PC-9 (cell line): Measurements from ENCODE around the gene ZNF570. TPM values are rescaled to one million over a fixed set of nuclear protein-coding genes. Genes with fewer than 3 reads are reported as not detected.
A peak's percentile ranks its signal among the peaks of the same experiment; 100 is the strongest.

ENCODE experiments used
- BruUV-seq: library from RNA; stranded (reverse); fragments of 400-500 nt; replicated peaks from 2 replicates; lab custom pipeline; 2021; lab: Mats Ljungman, UMichigan
- CTCF ChIA-PET: fragments of 300-600 bp; sonication (Branson Sonifier 250); formaldehyde crosslinking; loops from one replicate; lab custom pipeline; 2022; ENCODE audit warnings: antibody characterized with exemption; lab: Charles Lee
- POLR2A ChIA-PET: fragments of 300-600 bp; sonication (Branson Sonifier 250); formaldehyde crosslinking; loops from one replicate; lab custom pipeline; 2022; ENCODE audit warnings: antibody characterized with exemption; ENCODE audit not compliant: unreplicated experiment; lab: Charles Lee
- DNase-seq, 2 experiments: peaks; one replicate each; pipeline versions ENCODE4 v3.0.0 to v3.0.0-alpha.2; 2015 to 2022; ENCODE audit warnings: mixed read lengths in 1 of 2
- H2AFZ ChIP-seq: fragments of 200-600 bp; sonication (generic); 2 replicates; pipeline ENCODE4 v1.8.1; 2017; ENCODE audit warnings: antibody characterized with exemption
- H3F3A ChIP-seq: fragments of 200-600 bp; sonication (generic); 2 replicates; pipeline ENCODE4 v1.8.1; 2017; ENCODE audit warnings: antibody characterized with exemption, mild to moderate bottlenecking, low read depth; ENCODE audit not compliant: insufficient read depth
- H3K27ac ChIP-seq: fragments of 200-600 bp; sonication (generic); 2 replicates; pipeline ENCODE4 v1.6.1; 2016; ENCODE audit warnings: mixed run types
- H3K27me3 ChIP-seq: fragments of 200-600 bp; sonication (generic); 2 replicates; pipeline ENCODE4 v1.6.1; 2016; ENCODE audit warnings: low read depth, mixed run types; ENCODE audit not compliant: insufficient read depth
- H3K36me3 ChIP-seq: fragments of 200-600 bp; sonication (generic); 2 replicates; pipeline ENCODE4 v1.6.1; 2016; ENCODE audit warnings: low read depth, mixed run types
- H3K4me1 ChIP-seq: fragments of 200-600 bp; sonication (generic); replicated peaks from 2 replicates; pipeline ENCODE4 v1.6.1; 2016; ENCODE audit warnings: mixed run types; ENCODE audit not compliant: insufficient read depth
- H3K4me2 ChIP-seq: fragments of 200-600 bp; sonication (generic); 2 replicates; pipeline ENCODE4 v1.6.1; 2017; ENCODE audit warnings: mixed run types
- H3K4me3 ChIP-seq: fragments of 200-600 bp; sonication (generic); 2 replicates; pipeline ENCODE4 v1.6.1; 2016; ENCODE audit warnings: mixed run types
- H3K79me2 ChIP-seq: fragments of 200-600 bp; sonication (generic); 2 replicates; pipeline ENCODE4 v1.6.1; 2017; ENCODE audit warnings: low read depth, mixed run types
- H3K9me2 ChIP-seq: fragments of 200-600 bp; sonication (generic); 2 replicates; pipeline ENCODE4 v1.8.1; 2017; ENCODE audit warnings: mild to moderate bottlenecking; ENCODE audit not compliant: insufficient read depth
- H3K9me3 ChIP-seq: fragments of 200-600 bp; sonication (generic); 2 replicates; pipeline ENCODE4 v1.8.1; 2016; ENCODE audit warnings: low read depth; ENCODE audit not compliant: insufficient read depth
- H4K20me1 ChIP-seq: fragments of 200-600 bp; sonication (generic); 2 replicates; pipeline ENCODE4 v1.8.1; 2017; ENCODE audit not compliant: insufficient read depth
- EZH2 ChIP-seq: fragments of 200-600 bp; sonication (generic); IDR thresholded peaks from 2 replicates; pipeline ENCODE4 v1.8.0; 2017; ENCODE audit warnings: antibody characterized with exemption, low read depth
- intact Hi-C: fragments of 100-400 bp; cut with micrococcal nuclease; formaldehyde crosslinking; loops from one replicate; pipeline ENCODE4 v1.10.0; 2022; ENCODE audit not compliant: unreplicated experiment
- total RNA-seq: library from RNA; stranded (reverse); gene quantifications from 2 replicates; pipeline ENCODE4 v1.2.3, GENCODE V29; 2021
- TF ChIP-seq, protein P1 (sequence below): fragments of 200-600 bp; sonication (generic); conservative IDR thresholded peaks from 2 replicates; pipeline ENCODE4 v1.6.1; 2017; ENCODE audit warnings: mixed run types, antibody characterized with exemption, mild to moderate bottlenecking, moderate library complexity

ZNF570 gene
- total RNA-seq, 1 experiment from 2014 or later, result 3.6 TPM

DNA sequence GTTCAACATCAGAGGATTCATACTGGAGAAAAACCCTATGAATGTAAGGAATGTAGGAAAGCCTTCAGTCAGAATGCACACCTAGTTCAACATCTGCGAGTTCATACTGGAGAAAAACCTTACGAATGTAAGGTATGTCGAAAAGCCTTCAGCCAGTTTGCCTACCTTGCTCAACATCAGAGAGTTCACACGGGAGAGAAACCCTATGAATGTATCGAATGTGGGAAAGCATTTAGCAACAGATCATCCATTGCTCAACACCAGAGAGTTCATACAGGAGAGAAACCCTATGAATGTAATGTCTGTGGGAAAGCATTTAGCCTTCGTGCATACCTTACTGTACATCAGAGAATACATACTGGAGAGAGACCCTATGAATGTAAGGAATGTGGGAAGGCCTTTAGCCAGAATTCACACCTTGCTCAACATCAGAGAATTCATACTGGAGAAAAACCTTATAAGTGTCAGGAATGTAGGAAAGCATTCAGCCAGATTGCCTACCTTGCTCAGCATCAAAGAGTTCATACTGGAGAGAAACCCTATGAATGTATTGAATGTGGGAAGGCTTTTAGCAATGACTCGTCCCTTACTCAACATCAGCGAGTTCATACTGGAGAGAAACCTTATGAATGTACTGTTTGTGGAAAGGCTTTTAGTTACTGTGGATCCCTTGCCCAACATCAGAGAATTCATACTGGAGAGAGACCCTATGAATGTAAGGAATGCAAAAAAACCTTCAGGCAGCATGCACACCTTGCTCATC is 15.4 kb downstream of the ZNF570 start:
- ChIA-PET POLR2A (no interaction called here), CTCF (no interaction called here)
- Histone ChIP-seq H3K27ac (no peak overlapping the region), H3K36me3 (peaks cover 14% of the 10 kb centered on the region; the same call in 1 of the 2 replicates), H3K9me2 (no peaks in the 10 kb centered on the region), H3F3A (no peaks in the 10 kb centered on the region), H3K4me1 (no peaks in the 10 kb centered on the region), H3K79me2 (no peaks in the 10 kb centered on the region), H3K9me3 (peaks cover 70% of the 10 kb centered on the region), H3K4me3 (no peak overlapping the region), H4K20me1 (no peaks in the 10 kb centered on the region), H2AFZ (no peak overlapping the region), H3K27me3 (no peaks in the 10 kb centered on the region), H3K4me2 (no peak overlapping the region)
- no peak for TF ChIP-seq EZH2
- TF ChIP-seq, protein P1, sequence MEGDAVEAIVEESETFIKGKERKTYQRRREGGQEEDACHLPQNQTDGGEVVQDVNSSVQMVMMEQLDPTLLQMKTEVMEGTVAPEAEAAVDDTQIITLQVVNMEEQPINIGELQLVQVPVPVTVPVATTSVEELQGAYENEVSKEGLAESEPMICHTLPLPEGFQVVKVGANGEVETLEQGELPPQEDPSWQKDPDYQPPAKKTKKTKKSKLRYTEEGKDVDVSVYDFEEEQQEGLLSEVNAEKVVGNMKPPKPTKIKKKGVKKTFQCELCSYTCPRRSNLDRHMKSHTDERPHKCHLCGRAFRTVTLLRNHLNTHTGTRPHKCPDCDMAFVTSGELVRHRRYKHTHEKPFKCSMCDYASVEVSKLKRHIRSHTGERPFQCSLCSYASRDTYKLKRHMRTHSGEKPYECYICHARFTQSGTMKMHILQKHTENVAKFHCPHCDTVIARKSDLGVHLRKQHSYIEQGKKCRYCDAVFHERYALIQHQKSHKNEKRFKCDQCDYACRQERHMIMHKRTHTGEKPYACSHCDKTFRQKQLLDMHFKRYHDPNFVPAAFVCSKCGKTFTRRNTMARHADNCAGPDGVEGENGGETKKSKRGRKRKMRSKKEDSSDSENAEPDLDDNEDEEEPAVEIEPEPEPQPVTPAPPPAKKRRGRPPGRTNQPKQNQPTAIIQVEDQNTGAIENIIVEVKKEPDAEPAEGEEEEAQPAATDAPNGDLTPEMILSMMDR, result no peak
- DNase-seq, result no peak
- intact Hi-C loops, result no loop called here
- BruUV-seq, result no TSS peak

DNA sequence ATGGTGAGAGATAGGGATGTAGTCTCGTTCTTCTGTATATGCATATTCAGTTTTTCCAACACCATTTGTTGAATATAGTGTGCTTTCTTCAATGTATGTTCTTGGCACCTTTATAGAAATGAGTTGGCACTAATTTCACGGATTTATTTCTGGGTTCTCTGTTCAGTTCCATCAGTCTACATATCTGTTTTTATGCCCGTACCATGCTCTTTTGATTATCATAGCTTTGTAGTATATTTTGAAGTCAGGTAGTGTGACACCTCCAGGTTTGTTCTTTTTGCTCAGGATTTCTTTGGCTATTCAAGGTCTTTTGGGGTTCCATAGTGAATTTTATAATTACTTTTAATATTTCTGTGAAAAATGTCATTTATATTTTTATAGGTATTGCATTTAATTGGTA is 23.1 kb downstream of the ZNF570 start:
- ChIA-PET POLR2A (no interaction called here), CTCF (no interaction called here)
- no peak for DNase-seq
- no peak for TF ChIP-seq EZH2
- TF ChIP-seq, protein P1, result no peak
- no peaks in the 10 kb centered on the region for H3K27me3 ChIP-seq
- BruUV-seq, result no TSS peak
- H3K9me3 ChIP-seq, result peaks cover 20% of the 10 kb centered on the region
- no peak overlapping the region for H3K4me3 ChIP-seq
- H3K9me2 ChIP-seq, result no peaks in the 10 kb centered on the region
- H3K27ac ChIP-seq, result no peak overlapping the region
- intact Hi-C loops, result no loop called here
- H3K4me2 ChIP-seq, result no peak overlapping the region
- no peaks in the 10 kb centered on the region for H4K20me1 ChIP-seq
- no peaks in the 10 kb centered on the region for H3K79me2 ChIP-seq
- no peaks in the 10 kb centered on the region for H3F3A ChIP-seq
- H3K4me1 ChIP-seq, result no peaks in the 10 kb centered on the region
- no peaks in the 10 kb centered on the region for H3K36me3 ChIP-seq
- H2AFZ ChIP-seq, result no peak overlapping the region

DNA sequence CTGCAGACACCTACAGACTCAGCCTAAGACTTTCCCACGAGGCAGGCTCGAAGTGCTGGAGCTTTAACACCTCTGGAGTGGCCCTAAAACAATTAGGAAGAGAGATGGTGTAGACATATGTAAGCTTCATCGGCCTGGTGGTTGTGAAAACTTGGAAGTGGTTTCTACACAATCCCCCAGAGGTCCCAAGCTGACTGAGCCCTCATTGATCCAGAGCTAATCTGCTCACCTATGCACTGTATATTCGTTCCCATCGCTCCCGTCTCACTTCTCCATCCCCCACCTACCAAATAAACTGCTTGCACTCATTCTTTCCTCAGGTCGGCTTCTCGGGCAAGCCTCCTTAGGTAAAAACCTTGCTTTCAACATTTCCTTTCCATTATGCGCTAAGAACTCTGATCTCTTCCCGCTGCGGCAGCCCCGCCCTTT is 36.8 kb downstream of the ZNF570 start:
- Histone ChIP-seq H3F3A (no peaks in the 10 kb centered on the region), H4K20me1 (no peaks in the 10 kb centered on the region), H3K36me3 (peaks cover 4% of the 10 kb centered on the region), H3K27me3 (no peaks in the 10 kb centered on the region), H3K79me2 (no peaks in the 10 kb centered on the region), H3K4me1 (no peaks in the 10 kb centered on the region), H3K4me3 (peak overlapping the region; percentile 86), H3K4me2 (peak overlapping the region; percentile 80), H3K9me3 (0 out of 2 replicates have a peak, but pooled peaks cover 15% of the 10 kb centered on the region), H3K9me2 (no peaks in the 10 kb centered on the region), H2AFZ (peak overlapping the region; percentile 99), H3K27ac (peak overlapping the region; percentile 80)
- DNase-seq, result no peak
- intact Hi-C loops, result loop anchor here (2.0 kb wide), 1 partner anchor 89 kb away; the partner anchor contains the start of genes ZNF540 and ZNF571
- POLR2A ChIA-PET, result interaction anchor here (0.5 to 0.7 kb wide), 4 partner anchors 143 to 1453 kb away, joined by 3 to 4 read pairs (median 3); partner anchors contain the start of gene ZNF565
- TF ChIP-seq, protein P1, result no peak
- no peak for TF ChIP-seq EZH2
- BruUV-seq, result no TSS peak
- CTCF ChIA-PET, result no interaction called here
